NCI-H774 (cell line): ENCODE data around the gene PRKCI.
"Not testable (repeated sequence)": the region's sequence is repeated elsewhere in the genome, so short reads cannot be mapped to it uniquely, and the experiment has no call there.

ENCODE experiments used
- DNase-seq: peaks from one replicate; lab custom pipeline; 2025; lab: John Stamatoyannopoulos, UW

The PRKCI gene

DNA sequence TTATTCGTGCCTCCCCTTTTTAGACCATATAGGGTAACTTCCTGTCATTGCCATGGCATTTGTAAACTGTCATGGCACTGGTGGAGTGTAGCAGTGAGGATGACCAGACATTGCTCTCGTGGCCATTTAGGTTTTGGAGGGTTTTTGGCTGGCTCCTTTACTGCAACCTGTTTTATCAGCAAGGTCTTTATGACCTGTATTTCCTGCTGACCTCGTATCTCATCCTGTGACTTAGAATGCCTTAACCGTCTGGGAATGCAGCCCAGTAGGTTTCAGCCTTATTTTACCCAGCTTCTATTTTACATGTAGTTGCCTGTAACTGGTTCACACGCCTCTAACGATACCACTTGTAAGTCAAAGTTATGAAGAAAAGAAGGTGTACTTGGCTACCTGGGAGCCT, 121.6 kb downstream of the PRKCI start:
- DNase-seq, result not testable (repeated sequence)

DNA sequence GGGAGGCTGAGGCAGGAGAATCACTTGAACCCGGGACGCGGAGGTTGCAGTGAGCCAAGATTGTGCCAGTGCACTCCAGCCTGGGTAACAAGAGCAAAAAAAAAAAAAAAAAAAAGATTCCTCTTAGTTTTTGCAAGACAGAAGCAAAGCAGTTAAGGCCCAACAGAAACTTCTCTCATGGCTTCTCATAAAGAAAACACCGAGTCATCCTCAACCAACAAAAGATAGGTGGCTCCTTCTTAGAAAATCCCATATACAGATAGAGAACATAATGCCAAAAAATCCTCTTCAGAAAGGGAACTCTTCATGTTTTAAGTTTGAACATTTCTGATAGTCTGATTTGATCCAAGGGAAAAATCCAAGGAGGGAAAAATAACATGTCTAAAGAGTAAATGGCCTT, 122.7 kb downstream of the PRKCI start:
- DNase-seq, result no peak

DNA sequence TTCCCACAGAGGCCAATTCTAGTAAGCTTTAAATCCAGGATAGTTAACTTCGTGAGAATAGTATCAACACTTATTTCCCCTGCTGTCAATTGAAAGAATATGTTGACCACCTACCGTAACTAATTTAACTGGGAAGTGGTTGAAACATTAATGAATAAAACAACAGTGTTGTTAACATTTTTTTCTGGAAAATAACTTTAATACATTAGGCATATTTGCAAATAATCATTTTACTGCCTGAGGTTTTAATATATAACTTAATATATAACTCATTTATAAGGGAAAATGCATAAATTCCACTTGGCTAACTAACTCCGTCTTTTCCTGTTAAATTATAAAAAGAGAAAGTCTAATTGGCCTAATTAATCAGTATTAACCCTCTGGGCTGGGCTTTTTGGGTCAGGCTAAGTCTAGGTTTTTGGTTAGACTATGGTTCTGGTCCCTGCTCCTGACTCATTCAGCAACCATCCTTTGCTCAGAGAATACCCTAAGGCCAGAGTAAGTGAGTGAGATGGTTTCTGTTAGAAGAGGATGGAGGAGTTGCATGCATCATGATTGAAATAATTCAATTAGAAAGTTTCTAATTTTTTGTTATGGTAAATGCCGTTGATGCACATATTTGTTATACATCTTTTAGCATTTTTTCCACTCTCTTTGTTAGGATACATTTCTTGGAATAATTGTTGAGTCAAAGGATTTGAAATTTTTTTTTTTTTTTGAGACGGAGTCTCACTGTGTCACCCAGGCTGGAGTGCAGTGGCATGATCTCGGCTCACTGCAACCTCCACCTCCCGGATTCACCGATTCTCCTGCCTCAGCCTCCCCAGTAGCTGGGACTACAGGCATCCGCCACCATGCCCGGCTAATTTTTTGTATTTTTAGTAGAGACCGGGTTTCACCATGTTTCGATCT, 124.5 kb downstream of the PRKCI start:
- DNase-seq, result no peak

DNA sequence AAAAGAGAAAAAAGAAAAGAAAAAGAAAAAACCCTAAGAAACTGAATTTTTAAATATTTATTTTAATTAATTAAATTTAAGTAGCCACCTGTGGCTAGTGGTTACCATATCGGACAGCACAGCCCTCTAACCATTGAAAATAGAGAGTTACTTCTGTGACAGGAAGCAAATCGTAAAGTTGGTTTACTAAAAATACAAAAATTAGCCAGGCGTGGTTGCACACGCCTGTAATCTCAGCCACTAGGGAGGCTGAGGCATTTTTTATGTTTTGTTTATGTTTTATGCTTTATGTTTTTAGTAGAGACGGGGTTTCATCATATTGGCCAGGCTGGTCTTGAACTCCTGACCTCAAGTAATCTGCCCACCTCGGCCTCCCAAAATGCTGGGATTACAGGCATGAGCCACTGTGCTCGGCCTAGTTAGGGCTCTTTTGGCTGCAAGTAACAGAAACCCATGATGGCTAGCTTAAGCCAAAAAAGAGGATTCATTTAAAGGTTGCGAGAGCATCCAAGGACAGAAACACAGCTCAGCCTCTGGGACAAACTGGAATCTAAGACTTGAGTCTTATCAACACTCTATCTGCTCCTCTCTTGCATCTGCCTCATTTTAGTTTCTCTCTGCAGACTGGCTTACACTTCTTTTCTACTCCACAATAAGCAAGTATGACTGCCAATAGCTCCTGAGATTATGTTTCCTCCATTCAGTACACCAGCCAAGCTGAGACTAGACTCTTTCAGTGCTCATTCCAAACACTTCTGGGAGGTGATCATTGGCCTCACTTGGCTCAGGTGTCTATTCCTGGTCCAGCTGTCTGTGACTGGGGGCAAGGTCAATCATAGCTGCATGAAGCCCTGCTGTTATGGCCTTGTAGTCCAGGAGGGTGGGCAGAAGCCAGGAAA, 128.5 kb downstream of the PRKCI start:
- no peak for DNase-seq

DNA sequence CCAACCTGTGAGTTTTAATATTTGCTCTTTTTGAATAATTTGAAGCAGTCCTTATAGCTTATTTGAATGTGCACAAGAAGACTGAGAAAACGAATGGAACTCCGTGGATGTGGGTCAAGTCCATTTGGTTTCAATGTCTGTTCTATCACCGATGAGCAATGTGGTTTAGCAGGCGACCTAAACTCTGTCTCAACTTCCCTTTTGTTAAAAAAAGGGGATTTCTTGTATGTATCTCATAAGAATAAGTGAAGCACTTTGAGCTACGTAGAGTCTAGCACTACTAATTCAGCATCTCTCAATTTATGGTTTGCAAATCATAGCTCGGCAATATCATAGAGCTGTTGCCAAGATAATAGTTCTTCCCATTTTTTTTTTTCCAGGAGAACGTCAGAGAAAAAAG, 130.7 kb downstream of the PRKCI start:
- DNase-seq, result no peak

DNA sequence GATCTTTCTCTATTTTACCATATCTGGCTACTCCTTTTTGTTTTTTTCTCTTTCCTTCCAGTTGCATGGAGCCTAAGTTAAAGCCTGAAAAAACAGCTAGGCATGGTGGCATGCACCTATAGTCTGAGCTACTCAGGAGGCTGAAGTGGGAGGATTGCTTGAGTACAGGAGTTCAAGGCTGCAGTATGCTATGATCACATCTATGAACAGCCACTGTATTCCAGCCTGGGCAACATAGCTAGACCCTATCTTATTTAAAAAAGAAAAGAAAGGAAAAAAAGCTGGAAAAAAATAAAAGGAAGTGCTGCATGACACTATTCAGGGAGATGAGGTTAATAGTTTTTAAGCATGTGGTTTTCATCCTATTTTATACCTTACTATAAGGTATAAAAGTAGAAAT, 131.3 kb downstream of the PRKCI start:
- no peak for DNase-seq

DNA sequence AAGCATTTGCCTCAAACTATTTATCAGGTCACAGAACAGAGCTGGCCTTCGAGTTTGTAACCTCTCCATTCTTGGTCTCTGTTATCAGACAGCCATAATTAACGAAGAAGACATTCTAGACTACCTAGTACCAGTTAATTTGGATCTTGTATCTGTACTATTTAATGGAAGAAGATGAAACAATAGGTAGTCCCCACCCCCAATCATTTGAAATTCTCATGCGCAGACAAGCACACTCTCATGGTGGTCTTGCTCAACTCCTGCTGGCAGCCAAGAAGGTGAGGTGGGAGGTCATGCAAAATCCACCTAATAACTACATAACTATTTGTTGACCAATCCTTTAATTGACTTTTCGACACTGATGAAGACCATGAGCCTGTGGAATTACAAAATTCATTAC, 132.5 kb downstream of the PRKCI start:
- DNase-seq, result no peak
